ENCODE data around the gene ZNF74. TPM values are rescaled to one million over a fixed set of nuclear protein-coding genes. Genes with fewer than 3 reads are reported as not detected.
A peak's percentile ranks its signal among the peaks of the same experiment; 100 is the strongest.
"Not testable (repeated sequence)": the region's sequence is repeated elsewhere in the genome, so short reads cannot be mapped to it uniquely, and the experiment has no call there.

Gene ZNF74
- total RNA-seq, 4 donors from 2014 or later, result 9.3 to 17.5 (median 10.5) TPM

DNA sequence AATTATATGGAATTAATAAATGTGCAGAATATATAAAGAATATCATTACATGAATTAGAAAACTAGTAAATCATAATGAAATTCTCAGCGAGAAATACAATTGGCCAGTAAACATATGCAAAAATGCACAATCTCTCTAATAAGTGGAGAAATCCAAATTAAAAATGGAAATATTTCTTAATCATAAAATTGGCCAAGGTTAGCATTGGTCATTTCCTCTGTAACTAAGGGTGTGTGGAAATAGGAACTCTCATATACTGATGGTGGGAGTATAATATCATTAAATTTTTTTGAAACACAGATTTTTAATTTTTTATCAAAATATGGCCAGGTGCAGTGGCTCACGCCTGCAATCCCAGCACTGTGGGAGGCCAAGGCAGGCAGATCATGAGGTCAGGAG, 7.6 kb upstream of the ZNF74 start:
- DNase-seq (ENCODE audit: low spot score in 2 of 2), result no peak
- 92% methylated on average over 2 of the region's 2 CpGs for WGBS
- Histone ChIP-seq H3K4me3 (no peak overlapping the region), H3K27ac (no peak overlapping the region), H3K36me3 (no peaks in the 10 kb centered on the region), H3K4me1 (no peaks in the 10 kb centered on the region), H3K9me3 (no peaks in the 10 kb centered on the region), H3K27me3 (peaks cover 12% of the 10 kb centered on the region)
- TF ChIP-seq, protein P1, sequence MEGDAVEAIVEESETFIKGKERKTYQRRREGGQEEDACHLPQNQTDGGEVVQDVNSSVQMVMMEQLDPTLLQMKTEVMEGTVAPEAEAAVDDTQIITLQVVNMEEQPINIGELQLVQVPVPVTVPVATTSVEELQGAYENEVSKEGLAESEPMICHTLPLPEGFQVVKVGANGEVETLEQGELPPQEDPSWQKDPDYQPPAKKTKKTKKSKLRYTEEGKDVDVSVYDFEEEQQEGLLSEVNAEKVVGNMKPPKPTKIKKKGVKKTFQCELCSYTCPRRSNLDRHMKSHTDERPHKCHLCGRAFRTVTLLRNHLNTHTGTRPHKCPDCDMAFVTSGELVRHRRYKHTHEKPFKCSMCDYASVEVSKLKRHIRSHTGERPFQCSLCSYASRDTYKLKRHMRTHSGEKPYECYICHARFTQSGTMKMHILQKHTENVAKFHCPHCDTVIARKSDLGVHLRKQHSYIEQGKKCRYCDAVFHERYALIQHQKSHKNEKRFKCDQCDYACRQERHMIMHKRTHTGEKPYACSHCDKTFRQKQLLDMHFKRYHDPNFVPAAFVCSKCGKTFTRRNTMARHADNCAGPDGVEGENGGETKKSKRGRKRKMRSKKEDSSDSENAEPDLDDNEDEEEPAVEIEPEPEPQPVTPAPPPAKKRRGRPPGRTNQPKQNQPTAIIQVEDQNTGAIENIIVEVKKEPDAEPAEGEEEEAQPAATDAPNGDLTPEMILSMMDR (IDR thresholded peaks at IDR 0.05), result no peak
- TF ChIP-seq POLR2A (IDR thresholded peaks at IDR 0.05) (no peak), POLR2AphosphoS5 (IDR thresholded peaks at IDR 0.05) (no peak), EP300 (IDR thresholded peaks at IDR 0.05) (no peak)

DNA sequence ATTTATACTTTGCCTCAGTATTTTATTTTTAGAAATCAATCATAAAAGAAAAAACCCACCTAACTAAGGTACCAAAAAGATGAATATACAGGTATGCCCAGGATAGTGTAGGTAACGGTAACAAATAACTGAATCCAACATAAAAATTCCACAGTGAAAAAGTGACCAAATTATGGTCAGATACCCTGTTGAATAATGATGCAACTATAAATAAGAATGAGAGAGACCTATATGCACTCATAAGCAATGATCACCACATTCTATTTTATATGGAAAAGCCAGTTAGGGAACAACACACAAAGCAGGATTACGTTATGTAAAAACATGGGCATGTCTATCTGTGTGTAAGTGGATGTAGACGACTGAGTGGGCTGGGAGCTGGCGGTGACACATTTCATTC, 7.0 kb upstream of the ZNF74 start:
- Histone ChIP-seq H3K4me1 (no peaks in the 10 kb centered on the region), H3K9me3 (no peaks in the 10 kb centered on the region), H3K4me3 (no peak overlapping the region), H3K27ac (no peak overlapping the region), H3K36me3 (no peaks in the 10 kb centered on the region), H3K27me3 (peaks cover 12% of the 10 kb centered on the region)
- TF ChIP-seq POLR2A (IDR thresholded peaks at IDR 0.05) (no peak), EP300 (IDR thresholded peaks at IDR 0.05) (no peak), POLR2AphosphoS5 (IDR thresholded peaks at IDR 0.05) (no peak)
- TF ChIP-seq, protein P1 (IDR thresholded peaks at IDR 0.05), result no peak
- no peak for DNase-seq (ENCODE audit: low spot score in 2 of 2)
- 73% methylated on average over 4 of the region's 4 CpGs for WGBS

DNA sequence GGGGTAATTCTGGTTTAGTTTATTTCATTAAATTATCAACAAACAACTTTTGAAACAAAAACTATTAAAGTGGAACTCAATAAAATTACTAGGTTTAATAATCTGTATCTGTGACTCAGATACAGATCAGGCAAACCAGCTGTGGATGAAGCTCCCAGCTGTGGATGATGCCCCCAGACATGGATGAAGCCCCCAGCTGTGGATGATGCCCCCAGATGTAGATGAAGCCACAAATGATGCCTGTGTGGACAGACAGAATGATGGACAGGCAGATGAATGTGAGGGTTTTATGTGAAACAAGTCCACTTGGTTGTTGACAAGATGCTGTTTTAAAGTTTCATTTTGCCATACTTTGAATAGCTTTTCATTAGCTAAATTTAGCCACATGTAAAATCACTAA, 5.8 kb upstream of the ZNF74 start:
- TF ChIP-seq POLR2AphosphoS5 (IDR thresholded peaks at IDR 0.05), result no peak
- Histone ChIP-seq H3K4me3 (no peak overlapping the region), H3K9me3 (no peaks in the 10 kb centered on the region), H3K27ac (no peak overlapping the region), H3K4me1 (no peaks in the 10 kb centered on the region), H3K36me3 (no peaks in the 10 kb centered on the region), H3K27me3 (peaks cover 12% of the 10 kb centered on the region)
- no peak for DNase-seq (ENCODE audit: low spot score in 2 of 2)

DNA sequence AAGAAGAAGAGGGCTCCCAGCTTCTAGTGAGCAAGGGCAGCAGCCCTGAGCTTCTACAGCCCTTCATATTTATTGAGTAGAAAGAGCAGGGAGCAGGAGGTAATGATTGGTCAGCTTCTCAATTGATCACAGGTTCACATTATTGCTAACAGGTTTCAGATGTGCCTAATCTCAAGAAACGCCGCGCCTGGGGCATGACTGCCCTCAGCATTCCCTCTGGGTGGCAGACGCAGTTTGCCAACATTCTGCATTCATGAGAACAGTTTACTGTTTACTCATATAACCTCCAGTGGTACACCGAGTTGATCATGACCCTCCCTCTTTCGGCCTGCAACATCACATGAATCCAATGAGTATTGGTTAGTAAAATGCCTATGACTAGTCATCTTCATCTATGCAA, 4.7 kb upstream of the ZNF74 start:
- Histone ChIP-seq H3K4me1 (peaks cover 4% of the 10 kb centered on the region), H3K9me3 (no peaks in the 10 kb centered on the region), H3K27ac (no peak overlapping the region), H3K27me3 (peaks cover 12% of the 10 kb centered on the region), H3K36me3 (no peaks in the 10 kb centered on the region), H3K4me3 (no peak overlapping the region)
- no peak for DNase-seq (ENCODE audit: low spot score in 2 of 2)
- 92% methylated on average over 6 of the region's 6 CpGs for WGBS
- no peak for TF ChIP-seq POLR2AphosphoS5 (IDR thresholded peaks at IDR 0.05)
- no peak for TF ChIP-seq POLR2A (IDR thresholded peaks at IDR 0.05)
- TF ChIP-seq EP300 (IDR thresholded peaks at IDR 0.05), result no peak
- TF ChIP-seq, protein P1 (IDR thresholded peaks at IDR 0.05), result no peak

- no peak overlapping the region for H3K27ac ChIP-seq
- H3K9me3 ChIP-seq, result no peaks in the 10 kb centered on the region
- no peak for TF ChIP-seq POLR2AphosphoS5 (IDR thresholded peaks at IDR 0.05)
- TF ChIP-seq, protein P1 (IDR thresholded peaks at IDR 0.05), result no peak
- no peak for TF ChIP-seq POLR2A (IDR thresholded peaks at IDR 0.05)
- no peak for TF ChIP-seq EP300 (IDR thresholded peaks at IDR 0.05)
- H3K36me3 ChIP-seq, result no peaks in the 10 kb centered on the region
- H3K27me3 ChIP-seq, result peaks cover 6% of the 10 kb centered on the region
- WGBS, result 94% methylated on average over 5 of the region's 5 CpGs
- peaks cover 16% of the 10 kb centered on the region for H3K4me1 ChIP-seq
- H3K4me3 ChIP-seq, result no peak overlapping the region
- DNase-seq (ENCODE audit: low spot score in 2 of 2), result no peak
Measured at GRCh38 chr22:20390394-20390907, 3.5 kb upstream of the ZNF74 start.

DNA sequence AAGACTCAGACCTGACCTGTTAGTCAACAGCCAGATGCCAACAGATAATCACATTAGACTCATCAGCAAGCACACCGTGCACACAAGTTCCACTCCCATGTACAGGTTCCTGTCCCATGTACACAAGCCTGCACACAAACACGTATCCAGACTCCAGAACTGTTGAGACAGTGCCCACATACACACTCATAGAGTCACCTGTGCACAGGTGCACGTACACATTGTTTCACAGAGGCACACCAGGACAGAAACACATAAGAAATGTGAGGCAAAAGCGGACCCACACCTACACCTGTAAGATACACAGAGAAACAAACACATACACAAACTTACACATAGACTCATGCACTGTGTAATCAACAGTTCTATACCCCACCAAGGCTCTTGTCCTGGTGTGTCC, 2.7 kb upstream of the ZNF74 start:
- TF ChIP-seq POLR2A (IDR thresholded peaks at IDR 0.05) (no peak), EP300 (IDR thresholded peaks at IDR 0.05) (no peak), POLR2AphosphoS5 (IDR thresholded peaks at IDR 0.05) (no peak)
- TF ChIP-seq, protein P1 (IDR thresholded peaks at IDR 0.05), result no peak
- H3K4me3 ChIP-seq, result no peak overlapping the region
- 83% methylated on average over 4 of the region's 4 CpGs for WGBS
- DNase-seq (ENCODE audit: low spot score in 2 of 2), result no peak
- H3K36me3 ChIP-seq, result no peaks in the 10 kb centered on the region
- no peaks in the 10 kb centered on the region for H3K9me3 ChIP-seq
- H3K4me1 ChIP-seq, result peaks cover 24% of the 10 kb centered on the region
- no peak overlapping the region for H3K27ac ChIP-seq
- peaks cover 6% of the 10 kb centered on the region for H3K27me3 ChIP-seq

- peak in 1 of 2 donors; percentile 61 for DNase-seq (ENCODE audit: low spot score in 2 of 2)
- not testable (repeated sequence) for H3K4me3 ChIP-seq, H3K27ac ChIP-seq, H3K27me3 ChIP-seq, H3K36me3 ChIP-seq, H3K9me3 ChIP-seq
- WGBS, result 96% methylated on average over 26 of the region's 53 CpGs
- peaks cover 30% of the 10 kb centered on the region for H3K4me1 ChIP-seq
Measured at GRCh38 chr22:20392365-20392881, 1.5 kb upstream of the ZNF74 start.

All from suprapubic skin (tissue), 4 donors.